DOHH2 (cell line): Measurements from ENCODE around the gene FAM98C.

Source experiments
- CTCF ChIP-seq: fragments of 200-600 bp; sonication (generic); IDR thresholded peaks from one replicate; pipeline ENCODE4 v1.5.1; 2014; ENCODE audit warnings: antibody characterized with exemption, mild to moderate bottlenecking, low read depth, low read length; ENCODE audit not compliant: poor library complexity, severe bottlenecking
- EZH2phosphoT487 ChIP-seq: fragments of 200-600 bp; sonication (generic); IDR thresholded peaks from 2 replicates; pipeline ENCODE4 v1.6.1; 2017; ENCODE audit warnings: borderline replicate concordance, mild to moderate bottlenecking, antibody characterized with exemption, low read length, moderate library complexity, mixed read lengths

GRCh38 chr19:38425810-38426466 is 23.0 kb downstream of the FAM98C start, which contains the start of gene RASGRP4:
- TF ChIP-seq CTCF (no peak), EZH2phosphoT487 (no peak)
